D721Med (cell line): ENCODE data around the gene COLEC12.
A peak's percentile ranks its signal among the peaks of the same experiment; 100 is the strongest.

Experiments used
- DNase-seq: peaks from one replicate; pipeline ENCODE4 v3.0.0; 2011; ENCODE audit warnings: low spot score; ENCODE audit not compliant: insufficient read length
- FAIRE-seq: peaks from 2 replicates; lab custom pipeline; 2011; peaks lifted over from hg19 to GRCh38; lab: Jason Lieb, UNC
- TF ChIP-seq, protein P1 (sequence below): IDR thresholded peaks from 2 replicates; pipeline ENCODE4 v1.5.1; 2012; ENCODE audit warnings: mild to moderate bottlenecking, control low read depth; ENCODE audit not compliant: insufficient read depth; ENCODE audit errors: missing control alignments

COLEC12 gene

DNA sequence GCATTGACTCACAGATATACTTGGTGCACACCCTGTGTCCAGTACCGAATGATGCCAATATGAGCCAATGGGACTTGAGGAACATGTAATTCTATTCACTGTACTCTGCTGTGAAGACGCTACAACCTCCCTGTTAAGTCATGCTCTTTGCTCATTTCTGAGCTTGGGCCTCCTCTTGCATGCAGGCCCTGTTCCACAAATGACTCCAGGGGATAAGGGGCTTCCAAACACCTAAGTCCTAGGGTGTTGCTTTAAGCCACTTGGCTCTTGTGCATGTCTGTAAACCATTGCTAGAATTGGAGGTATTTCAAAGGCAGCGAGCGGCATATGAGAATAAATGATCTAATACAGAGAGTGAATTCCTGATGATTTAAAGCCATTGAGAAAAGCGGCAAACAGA is 126.7 kb downstream of the COLEC12 start:
- TF ChIP-seq, protein P1, sequence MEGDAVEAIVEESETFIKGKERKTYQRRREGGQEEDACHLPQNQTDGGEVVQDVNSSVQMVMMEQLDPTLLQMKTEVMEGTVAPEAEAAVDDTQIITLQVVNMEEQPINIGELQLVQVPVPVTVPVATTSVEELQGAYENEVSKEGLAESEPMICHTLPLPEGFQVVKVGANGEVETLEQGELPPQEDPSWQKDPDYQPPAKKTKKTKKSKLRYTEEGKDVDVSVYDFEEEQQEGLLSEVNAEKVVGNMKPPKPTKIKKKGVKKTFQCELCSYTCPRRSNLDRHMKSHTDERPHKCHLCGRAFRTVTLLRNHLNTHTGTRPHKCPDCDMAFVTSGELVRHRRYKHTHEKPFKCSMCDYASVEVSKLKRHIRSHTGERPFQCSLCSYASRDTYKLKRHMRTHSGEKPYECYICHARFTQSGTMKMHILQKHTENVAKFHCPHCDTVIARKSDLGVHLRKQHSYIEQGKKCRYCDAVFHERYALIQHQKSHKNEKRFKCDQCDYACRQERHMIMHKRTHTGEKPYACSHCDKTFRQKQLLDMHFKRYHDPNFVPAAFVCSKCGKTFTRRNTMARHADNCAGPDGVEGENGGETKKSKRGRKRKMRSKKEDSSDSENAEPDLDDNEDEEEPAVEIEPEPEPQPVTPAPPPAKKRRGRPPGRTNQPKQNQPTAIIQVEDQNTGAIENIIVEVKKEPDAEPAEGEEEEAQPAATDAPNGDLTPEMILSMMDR = no peak
- DNase-seq (no peak), FAIRE-seq (no peak)

DNA sequence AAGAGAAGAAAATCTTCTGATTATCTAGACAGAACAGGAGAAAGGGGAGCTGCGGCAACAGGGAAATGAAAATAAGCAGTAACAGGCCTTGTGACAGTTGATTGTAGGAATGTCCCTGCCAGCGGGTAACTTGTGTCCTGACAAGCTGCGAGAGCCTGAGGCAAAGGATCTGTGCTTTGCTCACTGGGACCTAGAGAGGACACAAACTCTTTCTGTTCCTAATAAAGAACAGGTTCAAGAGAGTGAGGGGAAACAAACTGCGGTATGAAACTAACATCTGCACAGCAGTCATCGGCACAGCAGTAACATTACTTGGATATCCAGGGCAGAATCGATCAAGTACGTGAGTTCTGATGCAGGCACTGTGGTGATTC is 128.9 kb downstream of the COLEC12 start:
- TF ChIP-seq, protein P1 = no peak
- FAIRE-seq = no peak
- no peak for DNase-seq

DNA sequence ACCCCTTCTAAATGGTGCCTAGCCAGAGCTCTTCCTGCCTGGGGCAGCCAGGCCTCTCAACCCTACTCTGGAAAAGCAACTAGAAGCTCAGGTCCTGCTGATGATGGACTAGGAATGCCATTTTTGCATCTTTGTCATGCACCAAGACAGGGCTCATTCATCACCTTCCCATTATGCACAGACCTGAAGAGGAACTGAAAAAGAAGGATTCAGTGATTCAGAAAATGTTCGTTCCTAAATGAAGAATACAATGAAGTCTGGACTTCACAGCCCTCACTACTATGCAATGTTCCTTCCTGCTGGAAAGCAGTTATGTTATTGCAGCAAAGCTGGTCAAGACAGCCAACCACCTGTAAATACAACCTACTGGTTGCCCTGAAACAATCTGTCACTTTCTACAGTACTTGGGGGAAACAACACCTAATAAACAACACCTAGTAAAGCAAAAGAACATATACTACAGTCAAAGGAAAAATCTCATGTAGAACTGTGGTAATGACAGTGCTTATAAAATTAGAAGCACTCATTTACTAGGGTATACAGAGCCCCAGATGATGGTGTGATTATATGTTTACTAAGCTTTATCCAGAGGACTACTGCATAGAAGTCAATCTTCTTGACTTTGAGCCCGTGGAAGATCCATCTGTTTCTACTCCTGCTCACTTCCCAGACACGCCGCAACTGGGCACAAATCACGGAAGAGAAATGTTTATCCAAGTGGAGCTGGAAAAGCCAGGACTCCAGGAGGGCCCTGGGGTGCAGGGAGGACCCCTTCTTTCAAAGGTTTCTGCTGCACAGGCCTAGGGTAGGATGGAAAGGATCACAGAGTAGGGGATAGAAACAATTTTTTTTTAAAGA is 129.5 kb downstream of the COLEC12 start:
- TF ChIP-seq, protein P1 = no peak

DNA sequence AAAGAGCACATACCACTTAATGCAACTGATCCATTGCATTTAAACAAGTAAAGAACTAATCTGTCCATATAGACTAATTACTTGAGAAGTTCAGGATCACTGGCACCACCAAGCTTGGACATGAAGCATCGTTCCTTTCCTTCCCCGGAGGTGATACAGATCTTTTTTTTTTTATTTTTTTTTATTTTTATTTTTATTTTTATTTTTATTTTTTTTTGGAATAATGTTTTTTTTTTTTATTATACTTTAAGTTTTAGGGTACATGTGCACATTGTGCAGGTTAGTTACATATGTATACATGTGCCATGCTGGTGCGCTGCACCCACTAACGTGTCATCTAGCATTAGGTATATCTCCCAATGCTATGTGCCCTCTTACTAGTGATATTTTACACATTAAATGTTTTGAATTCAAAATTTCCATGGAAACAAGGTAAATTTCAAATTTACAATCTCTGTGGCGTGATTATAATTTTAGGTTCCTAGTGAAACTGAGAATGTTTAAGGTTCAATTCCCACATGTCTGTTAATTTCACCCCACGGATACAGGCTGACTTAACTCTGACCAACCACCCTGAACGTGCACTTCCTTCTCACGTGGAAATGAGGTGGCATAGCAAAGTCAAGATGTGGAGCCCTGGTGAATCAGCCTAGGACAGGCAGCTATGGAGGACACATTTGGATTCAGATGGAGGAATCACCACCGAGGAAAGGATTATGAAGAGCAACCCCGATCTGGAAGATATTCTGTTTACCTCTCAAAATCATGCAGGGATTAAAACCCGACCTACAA is 131.1 kb downstream of the COLEC12 start:
- TF ChIP-seq, protein P1 = no peak
- no peak for FAIRE-seq
- no peak for DNase-seq

More for the DNA sequence above, 129.5 kb downstream of the COLEC12 start:
- DNase-seq (no peak), FAIRE-seq (peak; percentile 74)

DNA sequence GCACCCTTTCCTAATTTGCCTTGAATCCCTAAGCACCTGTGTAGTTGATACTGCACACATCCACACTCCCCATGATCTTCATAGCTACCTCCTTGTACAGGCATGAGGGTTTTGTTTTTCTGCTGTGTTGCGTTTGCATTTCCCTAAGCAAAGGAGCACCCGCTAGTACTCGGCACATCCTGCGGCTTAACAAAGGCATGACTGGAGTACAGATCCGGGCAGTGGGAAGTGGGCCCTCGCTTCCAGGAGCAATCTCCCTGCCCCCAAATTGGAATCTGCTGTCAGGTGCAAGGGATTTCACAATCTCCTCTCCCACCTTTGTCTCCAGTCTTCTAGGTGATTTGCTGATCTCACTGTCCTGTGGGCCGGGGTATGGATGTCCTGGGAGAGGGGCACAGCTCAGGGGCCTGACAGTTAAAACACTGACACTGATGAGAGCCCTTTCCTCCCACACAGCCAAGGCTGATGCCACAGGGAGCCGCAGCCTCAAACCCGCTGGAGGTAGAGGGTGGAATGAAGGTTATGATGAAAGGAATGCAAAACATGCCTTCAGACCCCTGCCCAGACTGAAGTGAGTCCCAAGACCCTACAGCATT is 133.9 kb downstream of the COLEC12 start:
- TF ChIP-seq, protein P1 = no peak

DNA sequence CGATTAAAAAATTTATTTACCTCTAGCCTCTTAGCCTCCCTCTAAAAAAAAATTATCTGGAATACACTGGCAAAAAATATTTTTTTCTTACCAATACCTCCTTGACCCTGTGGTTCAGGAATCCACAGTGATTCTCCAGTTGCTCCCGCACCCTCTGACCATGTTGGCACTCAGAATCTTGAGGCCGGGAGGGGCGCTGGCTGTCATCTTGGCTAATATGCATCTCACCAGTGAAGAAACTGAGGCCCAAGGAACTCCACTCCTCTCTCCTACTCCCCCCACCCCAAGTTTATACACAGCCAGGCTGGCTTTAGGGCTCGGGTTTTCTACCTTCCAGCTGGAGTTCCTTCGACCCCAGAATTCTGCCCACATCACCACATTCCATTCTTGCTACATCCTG is 134.8 kb downstream of the COLEC12 start:
- TF ChIP-seq, protein P1 = no peak
- FAIRE-seq (no peak), DNase-seq (no peak)

More for the DNA sequence above, 133.9 kb downstream of the COLEC12 start:
- no peak for FAIRE-seq
- DNase-seq = no peak
